ENCODE measurements around the gene GNAI2. TPM values are rescaled to one million over a fixed set of nuclear protein-coding genes. Genes with fewer than 3 reads are reported as not detected.
"Not testable (repeated sequence)": the region's sequence is repeated elsewhere in the genome, so short reads cannot be mapped to it uniquely, and the experiment has no call there.

GNAI2 gene
- total RNA-seq, 4 donors from 2014 or later = 157 to 305 (median 241) TPM

DNA sequence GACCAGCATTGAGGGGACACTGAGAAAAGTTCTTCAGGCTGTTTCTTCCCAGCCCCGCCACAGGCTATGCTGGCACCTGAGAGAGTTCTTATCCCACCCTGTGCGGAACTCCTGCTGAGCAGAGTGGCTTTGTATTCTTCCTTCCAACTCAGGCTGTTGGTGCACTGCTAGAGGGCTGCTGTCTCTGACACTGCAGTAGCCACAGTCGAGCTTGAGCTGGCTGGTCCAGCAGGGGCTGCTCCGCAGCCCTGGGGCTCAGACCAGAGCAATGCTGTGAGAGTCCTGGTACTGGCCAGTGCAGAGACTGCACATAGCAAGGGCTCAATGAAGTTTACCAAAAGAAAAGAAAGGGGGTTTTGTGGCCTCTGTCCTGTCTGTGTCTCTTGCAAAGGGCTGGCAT lies 3.6 kb downstream of the GNAI2 start:
- TF ChIP-seq, protein P1, sequence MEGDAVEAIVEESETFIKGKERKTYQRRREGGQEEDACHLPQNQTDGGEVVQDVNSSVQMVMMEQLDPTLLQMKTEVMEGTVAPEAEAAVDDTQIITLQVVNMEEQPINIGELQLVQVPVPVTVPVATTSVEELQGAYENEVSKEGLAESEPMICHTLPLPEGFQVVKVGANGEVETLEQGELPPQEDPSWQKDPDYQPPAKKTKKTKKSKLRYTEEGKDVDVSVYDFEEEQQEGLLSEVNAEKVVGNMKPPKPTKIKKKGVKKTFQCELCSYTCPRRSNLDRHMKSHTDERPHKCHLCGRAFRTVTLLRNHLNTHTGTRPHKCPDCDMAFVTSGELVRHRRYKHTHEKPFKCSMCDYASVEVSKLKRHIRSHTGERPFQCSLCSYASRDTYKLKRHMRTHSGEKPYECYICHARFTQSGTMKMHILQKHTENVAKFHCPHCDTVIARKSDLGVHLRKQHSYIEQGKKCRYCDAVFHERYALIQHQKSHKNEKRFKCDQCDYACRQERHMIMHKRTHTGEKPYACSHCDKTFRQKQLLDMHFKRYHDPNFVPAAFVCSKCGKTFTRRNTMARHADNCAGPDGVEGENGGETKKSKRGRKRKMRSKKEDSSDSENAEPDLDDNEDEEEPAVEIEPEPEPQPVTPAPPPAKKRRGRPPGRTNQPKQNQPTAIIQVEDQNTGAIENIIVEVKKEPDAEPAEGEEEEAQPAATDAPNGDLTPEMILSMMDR (IDR thresholded peaks at IDR 0.05) = no peak
- DNase-seq (ENCODE audit: low spot score) (no peak), ATAC-seq (ENCODE audit: low FRiP score) (no peak)

DNA sequence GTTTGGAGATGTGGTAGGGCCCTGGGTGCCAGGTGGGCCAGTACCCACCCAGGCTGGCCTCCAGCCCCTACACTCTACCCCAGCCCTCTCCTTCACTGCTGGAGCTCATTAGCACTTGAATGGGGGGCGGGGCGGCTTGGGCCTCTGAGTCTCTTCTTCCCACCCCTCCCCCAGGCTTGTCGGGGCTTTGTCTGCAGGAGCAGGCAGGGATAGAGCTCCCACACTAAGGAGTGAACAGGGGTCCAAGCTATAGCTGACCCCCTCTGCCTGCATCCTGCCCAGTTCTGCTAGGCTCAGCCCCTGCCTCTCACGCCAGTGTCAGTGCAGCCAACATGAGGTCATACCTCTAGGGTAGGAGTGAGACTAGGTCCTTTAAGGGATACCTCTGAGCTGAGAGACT lies 5.2 kb downstream of the GNAI2 start:
- DNase-seq (ENCODE audit: low spot score) (no peak), ATAC-seq (ENCODE audit: low FRiP score) (no peak)
- TF ChIP-seq, protein P1 (IDR thresholded peaks at IDR 0.05) = no peak

DNA sequence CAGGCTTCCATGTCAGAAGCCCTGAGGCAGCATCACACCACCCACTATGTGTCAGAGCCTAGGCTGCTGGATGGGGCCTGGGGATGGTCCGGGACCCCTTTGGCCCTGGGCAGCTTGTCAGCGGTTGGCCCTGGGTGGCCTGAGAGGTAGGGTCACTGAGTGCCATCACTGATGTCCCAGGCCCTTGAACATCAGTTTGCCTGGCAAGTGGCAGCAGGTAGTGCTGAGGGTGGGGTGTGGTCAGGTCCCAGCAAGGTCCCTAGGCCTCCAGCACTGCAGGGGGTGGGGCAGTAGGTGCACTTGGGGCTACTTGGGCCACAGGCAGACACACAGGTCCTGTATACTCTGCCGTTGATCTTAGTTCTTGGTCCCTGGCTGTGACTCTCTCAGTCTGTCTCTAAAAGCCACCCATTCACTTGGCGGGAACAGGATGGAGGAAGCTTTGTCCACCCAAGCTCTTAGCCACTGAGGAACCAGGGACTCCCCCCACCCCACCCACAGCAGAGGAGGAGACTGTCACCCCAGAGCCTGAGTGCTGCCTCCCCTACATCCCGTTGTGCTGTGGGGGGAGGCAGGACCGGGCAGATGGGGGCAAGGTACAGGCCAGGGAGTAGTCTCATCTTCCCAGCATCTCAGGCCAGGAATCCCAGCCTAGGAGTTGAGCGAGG lies 5.8 kb downstream of the GNAI2 start:
- TF ChIP-seq, protein P1 (IDR thresholded peaks at IDR 0.05) = no peak
- ATAC-seq (ENCODE audit: low FRiP score) = no peak
- no peak for DNase-seq (ENCODE audit: low spot score)

DNA sequence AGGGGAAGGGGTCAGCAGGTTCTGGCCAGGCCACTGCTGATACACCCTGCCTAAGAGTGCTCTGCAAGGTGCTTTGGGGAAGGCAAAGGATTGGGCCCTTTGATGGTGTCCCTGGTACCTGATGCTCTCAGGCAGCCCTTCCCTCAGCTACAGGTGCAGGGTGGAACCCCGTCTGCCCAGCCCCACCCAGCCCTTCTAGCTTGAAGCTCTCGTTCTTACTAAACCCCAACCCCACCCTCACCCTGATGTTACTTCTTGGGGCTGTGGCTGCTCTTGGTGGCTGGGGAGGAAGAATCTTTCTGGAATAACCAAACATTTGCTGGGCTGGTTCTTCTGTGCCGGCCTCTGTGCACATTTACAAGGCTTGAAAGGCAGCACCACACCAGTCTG lies 6.4 kb downstream of the GNAI2 start:
- DNase-seq (ENCODE audit: low spot score) (no peak), ATAC-seq (ENCODE audit: low FRiP score) (no peak)
- TF ChIP-seq, protein P1 (IDR thresholded peaks at IDR 0.05) = no peak

DNA sequence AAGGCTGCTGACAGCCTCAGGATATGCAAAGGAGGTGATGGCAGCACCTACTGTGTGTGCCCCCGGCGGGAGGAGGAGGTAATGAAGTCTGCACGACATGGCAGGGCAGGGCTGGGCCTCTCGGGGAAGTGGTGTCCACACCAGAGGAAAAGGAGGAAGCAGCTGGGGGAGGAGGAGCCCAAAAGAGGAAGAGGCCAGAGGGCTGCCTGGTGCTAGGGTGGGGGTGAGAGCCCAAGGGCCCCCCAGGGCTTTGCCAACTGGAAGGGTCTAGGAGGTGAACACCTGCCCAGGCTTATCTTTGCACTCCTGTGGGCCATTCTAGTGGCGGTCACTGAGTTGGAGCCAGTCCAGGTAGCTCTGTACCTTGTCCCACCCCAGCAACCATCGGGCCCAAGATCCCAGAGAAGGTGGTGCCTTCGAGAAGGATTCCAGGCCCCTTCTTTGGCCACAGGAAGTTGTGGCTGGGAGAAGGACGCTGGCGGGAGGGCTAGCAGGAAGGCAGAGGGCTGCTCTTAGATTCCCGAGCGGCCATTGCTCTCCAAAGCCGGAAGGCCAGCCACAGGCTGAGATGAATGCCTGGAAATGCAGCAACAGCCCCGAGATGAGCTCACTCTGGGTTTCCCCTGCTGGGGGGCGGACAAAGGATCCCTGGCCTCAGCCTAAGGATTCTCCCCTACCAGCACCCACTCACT lies 7.0 kb downstream of the GNAI2 start:
- TF ChIP-seq, protein P1 (IDR thresholded peaks at IDR 0.05) = no peak
- DNase-seq (ENCODE audit: low spot score) (no peak), ATAC-seq (ENCODE audit: low FRiP score) (no peak)

- TF ChIP-seq, protein P1 (IDR thresholded peaks at IDR 0.05) = no peak
- ATAC-seq (ENCODE audit: low FRiP score) = no peak
- DNase-seq (ENCODE audit: low spot score) = no peak
These were observed 7.5 kb downstream of the GNAI2 start for GRCh38 chr3:50243543-50243895.

- ATAC-seq (ENCODE audit: low FRiP score); DNase-seq (ENCODE audit: low spot score): not testable (repeated sequence)
These were observed 8.8 kb downstream of the GNAI2 start for GRCh38 chr3:50244813-50245212.
